GM19397 (cell line): ENCODE measurements around the gene VMAC.
"Not testable (repeated sequence)": the region's sequence is repeated elsewhere in the genome, so short reads cannot be mapped to it uniquely, and the experiment has no call there.

Experiments
- ATAC-seq: cut with Tn5 transposase; IDR thresholded peaks from one replicate; pipeline ENCODE4 v1.9.1; 2021; ENCODE audit warnings: mild to moderate bottlenecking, moderate library complexity; ENCODE audit not compliant: unreplicated experiment

Gene VMAC

GRCh38 chr19:5904352-5905113 lies at the start of gene VMAC:
TSS of gene VMAC (plus strand) at chr19:5904872. CDS start at chr19:5904891, 19 bp downstream.
- ATAC-seq, result peak; percentile 76

GRCh38 chr19:5855151-5855550 lies 49.5 kb upstream of the VMAC start:
- not testable (repeated sequence) for ATAC-seq

- no peak for ATAC-seq
These were observed 47.2 kb upstream of the VMAC start for GRCh38 chr19:5857203-5858081.

- ATAC-seq, result no peak
These were observed 41.5 kb upstream of the VMAC start for GRCh38 chr19:5863030-5863665.

GRCh38 chr19:5864013-5864720 lies 40.5 kb upstream of the VMAC start:
- ATAC-seq, result no peak

- no peak for ATAC-seq
These were observed 39.8 kb upstream of the VMAC start for GRCh38 chr19:5864725-5865486.

GRCh38 chr19:5865772-5866171 lies 38.9 kb upstream of the VMAC start:
- no peak for ATAC-seq

GRCh38 chr19:5867201-5868136 lies 37.2 kb upstream of the VMAC start:
- ATAC-seq, result no peak

- no peak for ATAC-seq
These were observed 33.7 kb upstream of the VMAC start for GRCh38 chr19:5870986-5871394.

GRCh38 chr19:5873617-5874199 lies 31.0 kb upstream of the VMAC start:
- no peak for ATAC-seq

GRCh38 chr19:5874496-5874895 lies 30.2 kb upstream of the VMAC start:
- ATAC-seq, result not testable (repeated sequence)

GRCh38 chr19:5877427-5877826 lies 27.2 kb upstream of the VMAC start:
- no peak for ATAC-seq

GRCh38 chr19:5877882-5878281 lies 26.8 kb upstream of the VMAC start:
- ATAC-seq, result no peak

GRCh38 chr19:5880196-5880595 lies 24.5 kb upstream of the VMAC start:
- ATAC-seq, result no peak

GRCh38 chr19:5880604-5881078 lies 24.0 kb upstream of the VMAC start:
- ATAC-seq, result no peak

- no peak for ATAC-seq
These were observed 23.0 kb upstream of the VMAC start for GRCh38 chr19:5881543-5882299.

- no peak for ATAC-seq
These were observed 22.2 kb upstream of the VMAC start for GRCh38 chr19:5882421-5882968.
